GM23248 (cell line): ENCODE results near the gene ZNF622.

ENCODE experiments used
- EZH2 ChIP-seq: fragments of 200-600 bp; sonication (generic); IDR thresholded peaks from 2 replicates; pipeline ENCODE4 v1.6.1; 2018; ENCODE audit warnings: antibody characterized with exemption, mild to moderate bottlenecking; ENCODE audit not compliant: insufficient read depth, poor library complexity, severe bottlenecking
- EZH2phosphoT487 ChIP-seq: fragments of 200-600 bp; sonication (generic); IDR thresholded peaks from 2 replicates; pipeline ENCODE4 v1.6.1; 2018; ENCODE audit warnings: antibody characterized with exemption, moderate library complexity, mild to moderate bottlenecking, low read depth; ENCODE audit not compliant: insufficient read depth

DNA sequence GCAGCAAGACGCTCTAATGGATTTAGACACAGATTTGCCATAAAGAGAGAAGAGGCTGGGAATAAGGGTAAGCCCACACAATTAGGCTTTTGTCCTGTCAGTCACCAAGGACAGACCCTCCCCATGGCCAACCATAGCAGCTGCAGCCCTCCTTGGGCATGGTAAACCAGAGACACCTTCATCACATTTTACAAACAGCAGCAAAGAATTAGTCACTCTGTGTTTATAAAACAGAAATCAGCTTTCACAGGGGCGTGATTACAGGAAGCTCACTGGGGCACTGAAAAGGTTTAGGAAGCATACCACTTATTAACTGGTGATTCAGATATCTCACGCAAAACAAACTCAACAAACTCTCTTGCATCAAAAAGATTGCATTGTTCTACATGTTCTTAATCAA, 37.3 kb upstream of the ZNF622 start:
- TF ChIP-seq EZH2 (no peak), EZH2phosphoT487 (no peak)
